Kidney tubule cell (primary cell): ENCODE results near the gene KPNA3.
A peak's percentile ranks its signal among the peaks of the same experiment; 100 is the strongest.
"Not testable (repeated sequence)": the region's sequence is repeated elsewhere in the genome, so short reads cannot be mapped to it uniquely, and the experiment has no call there.

Experiments
- DNase-seq: peaks from one replicate; pipeline ENCODE4 v3.0.0-alpha.2; 2018; ENCODE audit warnings: low spot score

KPNA3 gene

GRCh38 chr13:49792550-49793324 lies at the start of gene KPNA3:
Gene KPNA3 (minus strand): TSS chr13:49792682. CDS start chr13:49792506, 176 bp downstream.
- DNase-seq: peak; percentile 97

- no peak for DNase-seq
Measured at GRCh38 chr13:49841964-49842363, 49.5 kb upstream of the KPNA3 start.

GRCh38 chr13:49840675-49841074 lies 48.2 kb upstream of the KPNA3 start:
- DNase-seq: no peak

GRCh38 chr13:49840266-49840665 lies 47.8 kb upstream of the KPNA3 start:
- no peak for DNase-seq

- no peak for DNase-seq
Measured at GRCh38 chr13:49838989-49839388, 46.5 kb upstream of the KPNA3 start.

GRCh38 chr13:49836516-49836915 lies 44.0 kb upstream of the KPNA3 start:
- DNase-seq: peak; percentile 12

GRCh38 chr13:49833402-49833801 lies 40.9 kb upstream of the KPNA3 start:
- DNase-seq: no peak

GRCh38 chr13:49831455-49831854 lies 39.0 kb upstream of the KPNA3 start:
- DNase-seq: no peak

- DNase-seq: no peak
Measured at GRCh38 chr13:49830721-49831120, 38.2 kb upstream of the KPNA3 start.

- no peak for DNase-seq
Measured at GRCh38 chr13:49829715-49830114, 37.2 kb upstream of the KPNA3 start.

- DNase-seq: no peak
Measured at GRCh38 chr13:49828453-49828852, 36.0 kb upstream of the KPNA3 start.

- no peak for DNase-seq
Measured at GRCh38 chr13:49827891-49828290, 35.4 kb upstream of the KPNA3 start.

- no peak for DNase-seq
Measured at GRCh38 chr13:49827336-49827735, 34.9 kb upstream of the KPNA3 start.

- DNase-seq: no peak
Measured at GRCh38 chr13:49821216-49822009, 28.9 kb upstream of the KPNA3 start.

GRCh38 chr13:49820591-49821215 lies 28.2 kb upstream of the KPNA3 start:
- no peak for DNase-seq

GRCh38 chr13:49816047-49816446 lies 23.6 kb upstream of the KPNA3 start:
- not testable (repeated sequence) for DNase-seq

- no peak for DNase-seq
Measured at GRCh38 chr13:49814551-49815270, 22.2 kb upstream of the KPNA3 start.

- no peak for DNase-seq
Measured at GRCh38 chr13:49812812-49813211, 20.3 kb upstream of the KPNA3 start.

- DNase-seq: no peak
Measured at GRCh38 chr13:49811527-49811908, 19.0 kb upstream of the KPNA3 start.

- peak; percentile 83 for DNase-seq
Measured at GRCh38 chr13:49810567-49811526, 18.4 kb upstream of the KPNA3 start.

GRCh38 chr13:49807681-49808080 lies 15.2 kb upstream of the KPNA3 start:
- no peak for DNase-seq
